DLD1 (cell line): ENCODE results near the gene IL36A.

Source experiments
- in situ Hi-C: cut with HindIII; loops from 2 replicates; pipeline ENCODE4 v1.10.0; 2017; ENCODE audit warnings: low sequenced_read_pairs

IL36A gene

GRCh38 chr2:113002677-113003076 is 2.6 kb upstream of the IL36A start:
- in situ Hi-C loops = no loop called here

GRCh38 chr2:113007250-113007649 is 2.0 kb downstream of the IL36A start:
- in situ Hi-C loops = no loop called here

- in situ Hi-C loops = no loop called here
Measured at GRCh38 chr2:113009622-113010021, 4.4 kb downstream of the IL36A start.

- in situ Hi-C loops = no loop called here
Measured at GRCh38 chr2:113010088-113010487, 4.8 kb downstream of the IL36A start.

GRCh38 chr2:113011108-113011507 is 5.8 kb downstream of the IL36A start:
- in situ Hi-C loops = no loop called here

- in situ Hi-C loops = no loop called here
Measured at GRCh38 chr2:113012436-113013335, 7.4 kb downstream of the IL36A start.

GRCh38 chr2:113013336-113013661 is 8.0 kb downstream of the IL36A start:
- in situ Hi-C loops = no loop called here

GRCh38 chr2:113014067-113014466 is 8.8 kb downstream of the IL36A start:
- in situ Hi-C loops = no loop called here

GRCh38 chr2:113015042-113015441 is 9.8 kb downstream of the IL36A start:
- in situ Hi-C loops = no loop called here

- in situ Hi-C loops = no loop called here
Measured at GRCh38 chr2:113015655-113016054, 10.4 kb downstream of the IL36A start.

GRCh38 chr2:113018509-113018908 is 13.2 kb downstream of the IL36A start:
- in situ Hi-C loops = no loop called here

GRCh38 chr2:113021312-113021711 is 16.1 kb downstream of the IL36A start:
- in situ Hi-C loops = no loop called here

GRCh38 chr2:113024764-113025163 is 19.5 kb downstream of the IL36A start:
- in situ Hi-C loops = no loop called here

GRCh38 chr2:113025737-113026136 is 20.5 kb downstream of the IL36A start:
- in situ Hi-C loops = no loop called here

- in situ Hi-C loops = no loop called here
Measured at GRCh38 chr2:113027691-113028090, 22.4 kb downstream of the IL36A start.

- in situ Hi-C loops = no loop called here
Measured at GRCh38 chr2:113028112-113028511, 22.9 kb downstream of the IL36A start.

GRCh38 chr2:113032737-113033136 is 27.5 kb downstream of the IL36A start:
- in situ Hi-C loops = no loop called here

- in situ Hi-C loops = no loop called here
Measured at GRCh38 chr2:113034016-113034415, 28.8 kb downstream of the IL36A start.

- in situ Hi-C loops = no loop called here
Measured at GRCh38 chr2:113036763-113037162, 31.5 kb downstream of the IL36A start.

GRCh38 chr2:113038291-113038690 is 33.0 kb downstream of the IL36A start:
- in situ Hi-C loops = no loop called here

GRCh38 chr2:113039158-113039557 is 33.9 kb downstream of the IL36A start:
- in situ Hi-C loops = no loop called here

- in situ Hi-C loops = no loop called here
Measured at GRCh38 chr2:113039719-113040118, 34.5 kb downstream of the IL36A start.

GRCh38 chr2:113041871-113042270 is 36.6 kb downstream of the IL36A start:
- in situ Hi-C loops = no loop called here
